Cardiac septum (tissue), 1 donor: ENCODE data around the gene ADSS2. TPM values are rescaled to one million over a fixed set of nuclear protein-coding genes. Genes with fewer than 3 reads are reported as not detected.
"Not testable (repeated sequence)": the region's sequence is repeated elsewhere in the genome, so short reads cannot be mapped to it uniquely, and the experiment has no call there.

Experiments used
- DNase-seq: peaks from one replicate; pipeline ENCODE4 v3.0.0-alpha.2; 2020; ENCODE audit warnings: low spot score
- intact Hi-C: fragments of 100-400 bp; cut with DNase I; formaldehyde crosslinking; loops from one replicate; pipeline ENCODE4 v1.14.0; 2022
- total RNA-seq: library from RNA; stranded (reverse); fragmentation: NEBNext Ultra II Directional; extraction: Animal tissue kit (Norgen Biotek cat#: 25700); gene quantifications from one replicate; pipeline ENCODE4 v1.2.1, GENCODE V29; 2021
- donor health status: DM: no; HTN: no; CAD: no.

The ADSS2 gene
- total RNA-seq, 1 donor from 2014 or later = 8.6 TPM

- intact Hi-C loops = no loop called here
- no peak for DNase-seq
Observed at GRCh38 chr1:244409701-244410100, 42.0 kb downstream of the ADSS2 start.

- intact Hi-C loops = no loop called here
- DNase-seq = no peak
Observed at GRCh38 chr1:244406337-244406736, 45.4 kb downstream of the ADSS2 start.

GRCh38 chr1:244405856-244406255, 45.9 kb downstream of the ADSS2 start:
- DNase-seq = no peak
- intact Hi-C loops = no loop called here

- intact Hi-C loops = no loop called here
- no peak for DNase-seq
Observed at GRCh38 chr1:244403431-244403830, 48.3 kb downstream of the ADSS2 start.

GRCh38 chr1:244400974-244401373, 50.7 kb downstream of the ADSS2 start:
- intact Hi-C loops = no loop called here
- no peak for DNase-seq

- DNase-seq = no peak
- intact Hi-C loops = no loop called here
Observed at GRCh38 chr1:244397131-244397530, 54.6 kb downstream of the ADSS2 start.

GRCh38 chr1:244395965-244396364, 55.7 kb downstream of the ADSS2 start:
- intact Hi-C loops = no loop called here
- no peak for DNase-seq

GRCh38 chr1:244394826-244395765, 56.6 kb downstream of the ADSS2 start:
- intact Hi-C loops = no loop called here
- no peak for DNase-seq

GRCh38 chr1:244394346-244394745, 57.4 kb downstream of the ADSS2 start:
- intact Hi-C loops = no loop called here
- no peak for DNase-seq

- intact Hi-C loops = no loop called here
- DNase-seq = no peak
Observed at GRCh38 chr1:244393604-244394176, 58.0 kb downstream of the ADSS2 start.

GRCh38 chr1:244391761-244392160, 59.9 kb downstream of the ADSS2 start:
- no peak for DNase-seq

GRCh38 chr1:244388961-244389360, 62.7 kb downstream of the ADSS2 start:
- no peak for DNase-seq

More at GRCh38 chr1:244391761-244392160, 59.9 kb downstream of the ADSS2 start:
- intact Hi-C loops = no loop called here

GRCh38 chr1:244387415-244387814, 64.3 kb downstream of the ADSS2 start:
- intact Hi-C loops = no loop called here

More at GRCh38 chr1:244388961-244389360, 62.7 kb downstream of the ADSS2 start:
- intact Hi-C loops = no loop called here

GRCh38 chr1:244386595-244386994, 65.1 kb downstream of the ADSS2 start:
- intact Hi-C loops = no loop called here
- no peak for DNase-seq

More at GRCh38 chr1:244387415-244387814, 64.3 kb downstream of the ADSS2 start:
- DNase-seq = no peak

GRCh38 chr1:244384066-244384465, 67.6 kb downstream of the ADSS2 start:
- intact Hi-C loops = no loop called here
- DNase-seq = no peak

- intact Hi-C loops = no loop called here
- no peak for DNase-seq
Observed at GRCh38 chr1:244383278-244383884, 68.3 kb downstream of the ADSS2 start.

GRCh38 chr1:244381878-244382565, 69.7 kb downstream of the ADSS2 start:
- intact Hi-C loops = no loop called here
- no peak for DNase-seq

- DNase-seq = no peak
- intact Hi-C loops = no loop called here
Observed at GRCh38 chr1:244376126-244376525, 75.6 kb downstream of the ADSS2 start.

GRCh38 chr1:244375051-244375450, 76.7 kb downstream of the ADSS2 start:
- intact Hi-C loops = no loop called here
- DNase-seq = no peak

- intact Hi-C loops, DNase-seq: not testable (repeated sequence)
Observed at GRCh38 chr1:244374484-244374883, 77.2 kb downstream of the ADSS2 start.
